Astrocyte (in vitro differentiated cells and primary cell): ENCODE data around the gene ZFYVE28. TPM values are rescaled to one million over a fixed set of nuclear protein-coding genes. Genes with fewer than 3 reads are reported as not detected.

Experiments used
- DNase-seq: peaks from one replicate; pipeline ENCODE4 v3.0.0-alpha.2; 2010; ENCODE audit warnings: low read depth
- FAIRE-seq: peaks from 2 replicates; lab custom pipeline; 2011; peaks lifted over from hg19 to GRCh38; lab: Jason Lieb, UNC
- H2AFZ ChIP-seq: 2 replicates; pipeline ENCODE4 v1.6.0; 2012; ENCODE audit warnings: low read depth, low read length, inconsistent platforms
- H3K27ac ChIP-seq: 2 replicates; pipeline ENCODE4 v1.5.1; 2011; ENCODE audit warnings: low read depth, low read length, inconsistent platforms
- H3K27me3 ChIP-seq: 2 replicates; pipeline ENCODE4 v1.6.0; 2011; ENCODE audit warnings: low read length, inconsistent platforms; ENCODE audit not compliant: insufficient read depth
- H3K36me3 ChIP-seq: 2 replicates; pipeline ENCODE4 v1.5.1; 2011; ENCODE audit warnings: low read length, inconsistent platforms; ENCODE audit not compliant: insufficient read depth
- H3K4me1 ChIP-seq: 2 replicates; pipeline ENCODE4 v1.5.1; 2011; ENCODE audit warnings: low read length, inconsistent platforms; ENCODE audit not compliant: insufficient read depth
- H3K4me2 ChIP-seq: 2 replicates; pipeline ENCODE4 v1.6.0; 2012; ENCODE audit warnings: low read length, inconsistent platforms
- H3K4me3 ChIP-seq: 2 replicates; pipeline ENCODE4 v1.5.1; 2011; ENCODE audit warnings: low read depth, mild to moderate bottlenecking, low read length, inconsistent platforms; ENCODE audit not compliant: insufficient read depth
- H3K79me2 ChIP-seq: 2 replicates; pipeline ENCODE4 v1.6.0; 2012; ENCODE audit warnings: mild to moderate bottlenecking, low read length, inconsistent platforms; ENCODE audit not compliant: insufficient read depth
- H3K9ac ChIP-seq: 2 replicates; pipeline ENCODE4 v1.6.0; 2012; ENCODE audit warnings: mild to moderate bottlenecking, low read length, inconsistent platforms
- H3K9me3 ChIP-seq: 2 replicates; pipeline ENCODE4 v1.5.1; 2012; ENCODE audit warnings: low read depth, mild to moderate bottlenecking, low read length, inconsistent platforms; ENCODE audit not compliant: insufficient read depth
- H4K20me1 ChIP-seq: 2 replicates; pipeline ENCODE4 v1.6.0; 2012; ENCODE audit warnings: low read length, inconsistent platforms; ENCODE audit not compliant: insufficient read depth
- H3K27ac Mint-ChIP-seq: one replicate; pipeline ENCODE4 v1.8.0; 2021; ENCODE audit warnings: mild to moderate bottlenecking, mixed read lengths; ENCODE audit not compliant: unreplicated experiment
- H3K27me3 Mint-ChIP-seq: one replicate; pipeline ENCODE4 v1.8.0; 2021; ENCODE audit warnings: low read depth, mixed read lengths; ENCODE audit not compliant: unreplicated experiment
- H3K36me3 Mint-ChIP-seq: one replicate; pipeline ENCODE4 v1.8.0; 2021; ENCODE audit warnings: low read depth, mixed read lengths; ENCODE audit not compliant: unreplicated experiment
- H3K4me1 Mint-ChIP-seq: one replicate; pipeline ENCODE4 v1.8.0; 2021; ENCODE audit warnings: low read depth, mixed read lengths; ENCODE audit not compliant: unreplicated experiment
- H3K4me3 Mint-ChIP-seq: one replicate; pipeline ENCODE4 v1.8.0; 2021; ENCODE audit warnings: mild to moderate bottlenecking, moderate library complexity, mixed read lengths; ENCODE audit not compliant: unreplicated experiment
- H3K9me3 Mint-ChIP-seq: one replicate; pipeline ENCODE4 v1.8.0; 2021; ENCODE audit warnings: mild to moderate bottlenecking, mixed read lengths; ENCODE audit not compliant: unreplicated experiment
- CTCF ChIP-seq: IDR thresholded peaks from 2 replicates; pipeline ENCODE4 v1.5.1; 2011; ENCODE audit warnings: low read depth, mild to moderate bottlenecking, inconsistent platforms, low read length, moderate library complexity; ENCODE audit not compliant: insufficient read depth
- EZH2 ChIP-seq: IDR thresholded peaks from 2 replicates; pipeline ENCODE4 v1.6.1; 2012; ENCODE audit warnings: mild to moderate bottlenecking, low read length, inconsistent platforms; ENCODE audit not compliant: insufficient read depth
- total RNA-seq: library from RNA; stranded (reverse); gene quantifications from 2 replicates; pipeline ENCODE4 v1.2.1, GENCODE V29; 2021

Gene ZFYVE28
- total RNA-seq, 1 donor from 2014 or later = 0.68 TPM

GRCh38 chr4:2322841-2323240, 95.6 kb downstream of the ZFYVE28 start:
- FAIRE-seq = no peak
- Histone ChIP-seq H3K4me1 (no peaks in the 10 kb centered on the region), H4K20me1 (no peaks in the 10 kb centered on the region), H3K4me2 (no peak overlapping the region), H3K9me3 (peaks cover 5% of the 10 kb centered on the region), H3K4me3 (no peak overlapping the region), H3K27me3 (no peaks in the 10 kb centered on the region), H3K27ac (no peak overlapping the region), H3K9ac (no peak overlapping the region), H3K36me3 (no peaks in the 10 kb centered on the region), H2AFZ (no peak overlapping the region), H3K79me2 (no peaks in the 10 kb centered on the region)
- H3K27ac Mint-ChIP-seq = no peak overlapping the region
- H3K27me3 Mint-ChIP-seq = peaks cover 10% of the 10 kb centered on the region
- H3K4me1 Mint-ChIP-seq = peaks cover 2% of the 10 kb centered on the region
- H3K9me3 Mint-ChIP-seq = peaks cover 10% of the 10 kb centered on the region
- H3K36me3 Mint-ChIP-seq = no peaks in the 10 kb centered on the region
- no peak overlapping the region for H3K4me3 Mint-ChIP-seq
- no peak for TF ChIP-seq EZH2
- TF ChIP-seq CTCF = no peak
- no peak for DNase-seq

- TF ChIP-seq CTCF (no peak), EZH2 (no peak)
- H3K27me3 Mint-ChIP-seq = peaks cover 10% of the 10 kb centered on the region
- H3K4me3 Mint-ChIP-seq = no peak overlapping the region
- H3K27ac ChIP-seq = no peak overlapping the region
- DNase-seq (no peak), FAIRE-seq (no peak)
- no peak overlapping the region for H3K27ac Mint-ChIP-seq
- H3K27me3 ChIP-seq = no peaks in the 10 kb centered on the region
- no peaks in the 10 kb centered on the region for H3K4me1 ChIP-seq
- peaks cover 2% of the 10 kb centered on the region for H3K4me1 Mint-ChIP-seq
- H3K36me3 Mint-ChIP-seq = no peaks in the 10 kb centered on the region
- H3K9ac ChIP-seq = no peak overlapping the region
- H3K9me3 ChIP-seq = peaks cover 5% of the 10 kb centered on the region
- no peaks in the 10 kb centered on the region for H3K36me3 ChIP-seq
- H2AFZ ChIP-seq = no peak overlapping the region
- H3K9me3 Mint-ChIP-seq = peaks cover 10% of the 10 kb centered on the region
- no peak overlapping the region for H3K4me3 ChIP-seq
- no peaks in the 10 kb centered on the region for H3K79me2 ChIP-seq
- H3K4me2 ChIP-seq = no peak overlapping the region
- no peaks in the 10 kb centered on the region for H4K20me1 ChIP-seq
Observed at GRCh38 chr4:2322227-2322626, 96.2 kb downstream of the ZFYVE28 start.

- DNase-seq (no peak), FAIRE-seq (no peak)
- Histone ChIP-seq H2AFZ (peak overlapping the region; percentile 9), H4K20me1 (no peaks in the 10 kb centered on the region), H3K79me2 (no peaks in the 10 kb centered on the region), H3K36me3 (no peaks in the 10 kb centered on the region), H3K27me3 (no peaks in the 10 kb centered on the region), H3K9ac (no peak overlapping the region), H3K4me1 (no peaks in the 10 kb centered on the region), H3K27ac (no peak overlapping the region), H3K4me3 (no peak overlapping the region), H3K9me3 (peaks cover 5% of the 10 kb centered on the region), H3K4me2 (no peak overlapping the region)
- no peak overlapping the region for H3K4me3 Mint-ChIP-seq
- peaks cover 2% of the 10 kb centered on the region for H3K4me1 Mint-ChIP-seq
- peaks cover 10% of the 10 kb centered on the region for H3K27me3 Mint-ChIP-seq
- H3K9me3 Mint-ChIP-seq = peaks cover 10% of the 10 kb centered on the region
- no peaks in the 10 kb centered on the region for H3K36me3 Mint-ChIP-seq
- no peak for TF ChIP-seq CTCF
- TF ChIP-seq EZH2 = no peak
- no peak overlapping the region for H3K27ac Mint-ChIP-seq
Observed at GRCh38 chr4:2321279-2322196, 96.9 kb downstream of the ZFYVE28 start.
